Activated T-cell treated with anti-CD3 and anti-CD28 coated beads, Interleukin-2, amount 50 U/mL, for 24 hours (primary cell): ENCODE results near the gene SPNS3.

ENCODE experiments used
- DNase-seq: peaks from one replicate; pipeline ENCODE4 v3.0.0-alpha.2; 2020
- H3K27ac Mint-ChIP-seq: 2 replicates; pipeline ENCODE4 v1.8.0; 2020; ENCODE audit warnings: mild to moderate bottlenecking, mixed read lengths
- H3K27me3 Mint-ChIP-seq: 2 replicates; pipeline ENCODE4 v1.8.0; 2020; ENCODE audit warnings: mixed read lengths
- H3K36me3 Mint-ChIP-seq: 2 replicates; pipeline ENCODE4 v1.8.0; 2020; ENCODE audit warnings: low read depth, mixed read lengths
- H3K4me1 Mint-ChIP-seq: 2 replicates; pipeline ENCODE4 v1.8.0; 2020; ENCODE audit warnings: low read depth, mixed read lengths
- H3K4me3 Mint-ChIP-seq: 2 replicates; pipeline ENCODE4 v1.8.0; 2020; ENCODE audit warnings: mild to moderate bottlenecking, moderate library complexity, mixed read lengths
- H3K9me3 Mint-ChIP-seq: 2 replicates; pipeline ENCODE4 v1.8.0; 2020; ENCODE audit warnings: mixed read lengths

SPNS3 gene

DNA sequence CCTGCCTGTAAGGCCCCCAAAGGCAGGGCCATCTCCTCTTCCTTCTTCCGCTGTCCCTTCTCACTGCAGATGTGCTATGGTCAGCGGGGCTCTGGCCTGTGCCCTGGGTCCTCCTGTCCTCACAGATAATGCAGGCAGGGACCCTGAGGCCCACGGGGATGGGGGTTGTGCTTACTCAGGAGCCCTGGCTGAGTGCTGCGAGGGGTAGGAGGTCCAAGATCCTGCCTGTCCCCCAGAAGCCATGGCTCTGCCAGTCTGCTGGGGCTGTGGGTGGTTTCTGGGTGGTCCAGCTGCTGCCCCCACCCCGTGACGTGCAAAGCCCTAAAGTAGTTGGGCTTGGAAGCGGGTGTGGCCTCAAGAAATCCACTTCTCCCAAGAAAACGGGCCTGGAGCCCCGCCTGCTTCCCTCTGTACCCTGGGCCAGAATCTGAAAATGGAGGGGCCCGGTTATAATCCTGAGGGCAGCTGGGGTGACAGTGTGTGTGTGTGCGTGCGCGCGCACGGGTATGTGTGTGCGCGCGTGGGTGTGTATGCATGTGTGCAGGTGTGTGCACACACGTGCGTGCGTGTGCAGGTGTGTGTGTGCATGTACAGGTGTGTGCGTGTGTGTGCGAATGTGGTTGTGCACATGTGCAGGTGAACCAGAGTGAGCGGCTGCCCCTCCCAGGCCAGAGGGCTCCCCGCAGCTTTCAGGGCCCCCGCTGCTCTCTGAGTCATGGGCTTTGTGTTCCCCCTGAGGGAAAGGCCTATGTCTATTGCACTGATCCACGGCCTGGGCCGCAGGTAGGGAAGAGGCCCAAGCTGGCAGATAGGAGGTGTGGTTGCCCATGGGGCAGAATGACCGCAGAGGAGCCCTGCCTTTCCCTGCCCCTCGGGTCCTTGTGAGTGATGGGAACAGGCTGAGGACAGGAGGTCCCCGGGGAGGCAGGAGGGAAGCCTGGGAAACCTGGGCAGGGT lies 78.7 kb downstream of the SPNS3 start:
- Mint-ChIP-seq H3K27me3 (no peaks in the 10 kb centered on the region), H3K27ac (no peak overlapping the region), H3K4me1 (peaks cover 20% of the 10 kb centered on the region), H3K9me3 (no peaks in the 10 kb centered on the region), H3K4me3 (no peak overlapping the region), H3K36me3 (no peaks in the 10 kb centered on the region)
- DNase-seq = no peak

- Mint-ChIP-seq H3K4me1 (peaks cover 18% of the 10 kb centered on the region), H3K4me3 (no peak overlapping the region), H3K27me3 (no peaks in the 10 kb centered on the region), H3K9me3 (no peaks in the 10 kb centered on the region), H3K27ac (no peak overlapping the region), H3K36me3 (no peaks in the 10 kb centered on the region)
- no peak for DNase-seq
Observed at GRCh38 chr17:4513113-4514032, 79.6 kb downstream of the SPNS3 start.

DNA sequence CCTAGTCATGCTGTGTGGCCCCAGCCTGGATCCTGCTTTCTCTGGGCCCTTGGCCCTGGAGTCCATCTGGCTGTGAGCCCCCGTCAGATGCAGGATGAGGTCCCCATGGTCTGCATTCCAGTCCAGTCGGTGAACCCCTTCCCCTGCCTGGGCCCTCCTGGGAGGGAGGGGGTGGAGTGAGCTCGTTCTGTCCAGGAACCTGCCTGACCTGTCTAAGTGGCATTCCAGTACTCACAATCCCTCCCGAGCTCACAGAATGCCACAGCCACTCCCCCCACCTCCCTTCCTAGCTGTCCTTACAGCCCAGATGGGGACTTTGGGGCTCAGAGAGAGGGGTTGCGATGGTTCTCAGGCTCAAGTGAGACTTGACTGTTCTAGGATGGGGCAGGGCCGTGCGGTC lies 80.5 kb downstream of the SPNS3 start:
- H3K27ac Mint-ChIP-seq = no peak overlapping the region
- no peaks in the 10 kb centered on the region for H3K27me3 Mint-ChIP-seq
- no peaks in the 10 kb centered on the region for H3K36me3 Mint-ChIP-seq
- H3K9me3 Mint-ChIP-seq = no peaks in the 10 kb centered on the region
- no peak for DNase-seq
- H3K4me3 Mint-ChIP-seq = no peak overlapping the region
- peaks cover 11% of the 10 kb centered on the region for H3K4me1 Mint-ChIP-seq

- Mint-ChIP-seq H3K27me3 (no peaks in the 10 kb centered on the region), H3K36me3 (no peaks in the 10 kb centered on the region), H3K27ac (no peak overlapping the region), H3K4me3 (no peak overlapping the region), H3K9me3 (no peaks in the 10 kb centered on the region), H3K4me1 (peaks cover 5% of the 10 kb centered on the region)
- DNase-seq = no peak
Observed at GRCh38 chr17:4514779-4515178, 81.0 kb downstream of the SPNS3 start.

- Mint-ChIP-seq H3K9me3 (no peaks in the 10 kb centered on the region), H3K27me3 (no peaks in the 10 kb centered on the region), H3K27ac (no peak overlapping the region), H3K4me1 (peaks cover 3% of the 10 kb centered on the region), H3K4me3 (no peak overlapping the region), H3K36me3 (no peaks in the 10 kb centered on the region)
- no peak for DNase-seq
Observed at GRCh38 chr17:4515501-4515900, 81.8 kb downstream of the SPNS3 start.

- H3K27me3 Mint-ChIP-seq = no peaks in the 10 kb centered on the region
- no peak overlapping the region for H3K27ac Mint-ChIP-seq
- H3K4me3 Mint-ChIP-seq = no peak overlapping the region
- H3K4me1 Mint-ChIP-seq = no peaks in the 10 kb centered on the region
- DNase-seq = no peak
- H3K36me3 Mint-ChIP-seq = no peaks in the 10 kb centered on the region
- H3K9me3 Mint-ChIP-seq = no peaks in the 10 kb centered on the region
Observed at GRCh38 chr17:4516735-4517134, 83.0 kb downstream of the SPNS3 start.

- Mint-ChIP-seq H3K4me3 (no peak overlapping the region), H3K4me1 (no peaks in the 10 kb centered on the region), H3K9me3 (no peaks in the 10 kb centered on the region), H3K27me3 (no peaks in the 10 kb centered on the region), H3K36me3 (no peaks in the 10 kb centered on the region), H3K27ac (no peak overlapping the region)
- DNase-seq = no peak
Observed at GRCh38 chr17:4518901-4519300, 85.2 kb downstream of the SPNS3 start.

DNA sequence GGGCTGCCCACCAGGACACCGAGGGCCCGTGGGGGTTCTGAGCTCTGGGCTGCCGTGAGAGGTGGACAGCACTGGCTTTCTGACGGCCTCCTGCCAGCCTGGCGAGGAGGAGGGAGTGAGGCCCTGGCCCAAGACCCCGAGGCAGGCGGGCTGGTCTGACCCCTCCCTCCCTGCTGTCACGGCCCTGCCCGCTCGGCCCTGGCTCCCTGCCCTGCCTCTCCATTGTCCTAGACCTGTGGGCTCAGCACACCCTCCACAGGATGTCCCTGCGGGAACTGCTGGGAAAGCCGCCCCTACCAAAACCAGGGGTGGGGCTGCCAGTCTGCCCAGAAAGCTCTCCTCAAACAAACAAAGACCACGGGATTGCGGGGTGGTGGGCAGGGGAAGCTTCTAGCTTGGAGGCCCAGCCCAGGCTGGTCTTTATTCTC lies 85.6 kb downstream of the SPNS3 start:
- no peaks in the 10 kb centered on the region for H3K27me3 Mint-ChIP-seq
- H3K4me3 Mint-ChIP-seq = no peak overlapping the region
- no peaks in the 10 kb centered on the region for H3K36me3 Mint-ChIP-seq
- no peak for DNase-seq
- no peaks in the 10 kb centered on the region for H3K4me1 Mint-ChIP-seq
- no peaks in the 10 kb centered on the region for H3K9me3 Mint-ChIP-seq
- H3K27ac Mint-ChIP-seq = no peak overlapping the region

- Mint-ChIP-seq H3K9me3 (no peaks in the 10 kb centered on the region), H3K27ac (no peak overlapping the region), H3K27me3 (no peaks in the 10 kb centered on the region), H3K36me3 (no peaks in the 10 kb centered on the region), H3K4me1 (no peaks in the 10 kb centered on the region), H3K4me3 (no peak overlapping the region)
- no peak for DNase-seq
Observed at GRCh38 chr17:4520060-4520893, 86.5 kb downstream of the SPNS3 start.

- no peaks in the 10 kb centered on the region for H3K36me3 Mint-ChIP-seq
- H3K27ac Mint-ChIP-seq = no peak overlapping the region
- DNase-seq = no peak
- H3K4me1 Mint-ChIP-seq = no peaks in the 10 kb centered on the region
- H3K4me3 Mint-ChIP-seq = no peak overlapping the region
- no peaks in the 10 kb centered on the region for H3K9me3 Mint-ChIP-seq
- H3K27me3 Mint-ChIP-seq = no peaks in the 10 kb centered on the region
Observed at GRCh38 chr17:4520894-4521600, 87.3 kb downstream of the SPNS3 start.

DNA sequence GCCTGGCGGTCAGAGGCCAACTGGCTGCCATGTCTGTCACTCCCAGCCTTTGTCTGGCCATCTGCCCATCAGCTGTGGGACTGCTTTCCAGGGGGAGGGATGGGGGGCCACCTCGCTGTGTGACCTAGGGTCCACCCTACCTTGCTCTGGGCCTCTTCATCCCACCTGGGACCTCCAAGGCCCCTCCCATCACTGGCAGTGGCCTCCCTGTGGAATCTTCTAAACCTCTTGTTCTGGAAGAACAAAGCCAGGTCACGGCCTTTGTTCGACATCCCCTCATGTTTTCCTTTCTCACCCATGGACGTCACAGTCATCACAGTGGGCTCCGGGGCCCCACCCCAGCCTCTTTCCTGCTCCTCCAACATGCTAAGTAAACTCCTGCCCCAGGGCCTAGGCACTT lies 88.9 kb downstream of the SPNS3 start:
- Mint-ChIP-seq H3K27me3 (no peaks in the 10 kb centered on the region), H3K9me3 (no peaks in the 10 kb centered on the region), H3K4me3 (no peak overlapping the region), H3K27ac (no peak overlapping the region), H3K36me3 (no peaks in the 10 kb centered on the region), H3K4me1 (no peaks in the 10 kb centered on the region)
- no peak for DNase-seq

GRCh38 chr17:4523946-4524345 lies 90.2 kb downstream of the SPNS3 start:
- no peaks in the 10 kb centered on the region for H3K27me3 Mint-ChIP-seq
- H3K36me3 Mint-ChIP-seq = no peaks in the 10 kb centered on the region
- no peaks in the 10 kb centered on the region for H3K4me1 Mint-ChIP-seq
- DNase-seq = no peak
- H3K9me3 Mint-ChIP-seq = no peaks in the 10 kb centered on the region
- no peak overlapping the region for H3K4me3 Mint-ChIP-seq
- no peak overlapping the region for H3K27ac Mint-ChIP-seq

DNA sequence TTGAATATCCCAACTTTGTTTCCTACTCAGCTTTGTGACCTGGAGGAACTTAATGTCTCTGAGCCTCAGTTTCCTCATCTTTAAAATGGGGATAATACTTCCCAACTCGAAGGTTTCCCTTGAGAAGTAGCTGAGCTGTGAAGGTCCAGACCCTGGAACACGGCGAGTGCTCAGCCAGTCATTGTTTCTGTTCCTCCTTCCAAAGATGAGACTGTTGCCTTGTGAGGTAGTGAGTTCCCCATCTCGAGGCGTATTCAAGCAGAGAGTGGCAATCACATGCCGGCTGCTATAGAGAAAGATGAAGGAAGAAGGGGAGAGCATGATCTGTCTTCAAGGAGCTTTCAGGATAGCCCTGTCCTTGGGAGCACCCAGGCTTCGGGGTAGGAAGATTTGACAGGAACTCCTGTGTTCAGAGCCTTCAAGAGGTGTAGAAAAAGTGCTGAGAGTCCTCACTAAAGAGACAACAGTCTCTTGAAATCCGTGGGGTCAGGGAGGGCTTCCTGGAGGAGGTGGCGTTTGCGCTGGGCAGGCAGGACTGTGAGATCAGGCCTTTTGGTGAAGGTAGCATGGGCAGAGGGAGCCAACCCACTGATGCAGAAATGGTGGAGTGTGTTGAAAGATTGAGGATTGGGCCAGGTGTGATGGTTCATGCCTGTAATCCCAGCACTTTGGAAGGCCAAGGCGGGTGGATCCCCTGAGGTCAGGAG lies 92.1 kb downstream of the SPNS3 start:
- Mint-ChIP-seq H3K27me3 (no peaks in the 10 kb centered on the region), H3K36me3 (no peaks in the 10 kb centered on the region), H3K4me3 (no peak overlapping the region), H3K27ac (no peak overlapping the region), H3K9me3 (no peaks in the 10 kb centered on the region), H3K4me1 (no peaks in the 10 kb centered on the region)
- DNase-seq = no peak
